Measurements from ENCODE around the gene SIX2.

DNA sequence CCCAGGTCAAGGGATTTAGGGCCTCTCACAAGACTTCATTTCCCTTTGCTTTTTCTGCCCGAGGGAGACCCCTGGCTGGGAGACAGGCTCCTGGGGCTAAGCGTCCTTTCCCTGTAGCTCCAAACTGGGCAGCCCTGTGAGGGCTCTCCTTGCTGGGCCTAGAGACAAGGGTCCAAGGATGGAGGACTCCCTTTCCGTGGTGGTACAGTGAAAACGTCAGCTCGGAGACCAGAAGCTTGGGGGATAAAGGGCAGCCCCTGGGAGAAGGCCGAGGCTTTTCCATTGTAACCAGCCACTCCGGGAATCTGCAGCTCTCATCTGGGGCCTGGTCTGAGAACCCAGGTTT, 2.3 kb downstream of the SIX2 start:
- TF ChIP-seq, protein P1, sequence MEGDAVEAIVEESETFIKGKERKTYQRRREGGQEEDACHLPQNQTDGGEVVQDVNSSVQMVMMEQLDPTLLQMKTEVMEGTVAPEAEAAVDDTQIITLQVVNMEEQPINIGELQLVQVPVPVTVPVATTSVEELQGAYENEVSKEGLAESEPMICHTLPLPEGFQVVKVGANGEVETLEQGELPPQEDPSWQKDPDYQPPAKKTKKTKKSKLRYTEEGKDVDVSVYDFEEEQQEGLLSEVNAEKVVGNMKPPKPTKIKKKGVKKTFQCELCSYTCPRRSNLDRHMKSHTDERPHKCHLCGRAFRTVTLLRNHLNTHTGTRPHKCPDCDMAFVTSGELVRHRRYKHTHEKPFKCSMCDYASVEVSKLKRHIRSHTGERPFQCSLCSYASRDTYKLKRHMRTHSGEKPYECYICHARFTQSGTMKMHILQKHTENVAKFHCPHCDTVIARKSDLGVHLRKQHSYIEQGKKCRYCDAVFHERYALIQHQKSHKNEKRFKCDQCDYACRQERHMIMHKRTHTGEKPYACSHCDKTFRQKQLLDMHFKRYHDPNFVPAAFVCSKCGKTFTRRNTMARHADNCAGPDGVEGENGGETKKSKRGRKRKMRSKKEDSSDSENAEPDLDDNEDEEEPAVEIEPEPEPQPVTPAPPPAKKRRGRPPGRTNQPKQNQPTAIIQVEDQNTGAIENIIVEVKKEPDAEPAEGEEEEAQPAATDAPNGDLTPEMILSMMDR (IDR thresholded peaks at IDR 0.05) = no peak
- TF ChIP-seq POLR2A (IDR thresholded peaks at IDR 0.05) = no peak
